Stimulated activated CD8-positive, alpha-beta memory T cell treated with anti-CD3 and anti-CD28 coated beads, Interleukin-7, amount 100 ng/mL, for 24 hours (primary cell): ENCODE results near the gene SMIM14.

Experiments used
- DNase-seq: peaks from one replicate; pipeline ENCODE4 v3.0.0-alpha.2; 2020; ENCODE audit warnings: low read depth

SMIM14 gene

GRCh38 chr4:39497909-39498726, 140.5 kb downstream of the SMIM14 start:
- DNase-seq: no peak
